Endothelial cell (in vitro differentiated cells): ENCODE measurements around the gene RABGGTA. TPM values are rescaled to one million over a fixed set of nuclear protein-coding genes. Genes with fewer than 3 reads are reported as not detected.

Source experiments
- DNase-seq: peaks from one replicate; pipeline ENCODE4 v3.0.0; 2021; ENCODE audit warnings: low spot score
- H3K27ac Mint-ChIP-seq: one replicate; pipeline ENCODE4 v1.8.0; 2021; ENCODE audit warnings: mixed read lengths, inconsistent platforms; ENCODE audit not compliant: unreplicated experiment
- H3K27me3 Mint-ChIP-seq: one replicate; pipeline ENCODE4 v1.8.0; 2021; ENCODE audit warnings: mild to moderate bottlenecking, moderate library complexity, mixed read lengths, inconsistent platforms; ENCODE audit not compliant: unreplicated experiment
- H3K36me3 Mint-ChIP-seq: one replicate; pipeline ENCODE4 v1.8.0; 2021; ENCODE audit warnings: mild to moderate bottlenecking, low read depth, mixed read lengths, inconsistent platforms; ENCODE audit not compliant: unreplicated experiment
- H3K4me1 Mint-ChIP-seq: one replicate; pipeline ENCODE4 v1.8.0; 2021; ENCODE audit warnings: mild to moderate bottlenecking, mixed read lengths, inconsistent platforms; ENCODE audit not compliant: unreplicated experiment
- H3K4me3 Mint-ChIP-seq: one replicate; pipeline ENCODE4 v1.8.0; 2021; ENCODE audit warnings: mild to moderate bottlenecking, mixed read lengths, inconsistent platforms; ENCODE audit not compliant: unreplicated experiment
- H3K9me3 Mint-ChIP-seq: one replicate; pipeline ENCODE4 v1.8.0; 2021; ENCODE audit warnings: mixed read lengths, inconsistent platforms; ENCODE audit not compliant: unreplicated experiment
- total RNA-seq: library from RNA; stranded (reverse); fragmentation: NEBNext Ultra II Directional; extraction: Animal tissue kit (Norgen Biotek cat#: 25700); gene quantifications from one replicate; pipeline ENCODE4 v1.2.1, GENCODE V29; 2021; ENCODE audit not compliant: unreplicated experiment
- TF ChIP-seq, protein P1 (sequence below): fragments of 200-600 bp; sonication (generic); IDR thresholded peaks from one replicate; pipeline ENCODE4 v1.5.0; 2021; ENCODE audit warnings: antibody characterized with exemption; ENCODE audit not compliant: unreplicated experiment

The RABGGTA gene
- total RNA-seq, 1 donor from 2014 or later: 17.7 TPM

DNA sequence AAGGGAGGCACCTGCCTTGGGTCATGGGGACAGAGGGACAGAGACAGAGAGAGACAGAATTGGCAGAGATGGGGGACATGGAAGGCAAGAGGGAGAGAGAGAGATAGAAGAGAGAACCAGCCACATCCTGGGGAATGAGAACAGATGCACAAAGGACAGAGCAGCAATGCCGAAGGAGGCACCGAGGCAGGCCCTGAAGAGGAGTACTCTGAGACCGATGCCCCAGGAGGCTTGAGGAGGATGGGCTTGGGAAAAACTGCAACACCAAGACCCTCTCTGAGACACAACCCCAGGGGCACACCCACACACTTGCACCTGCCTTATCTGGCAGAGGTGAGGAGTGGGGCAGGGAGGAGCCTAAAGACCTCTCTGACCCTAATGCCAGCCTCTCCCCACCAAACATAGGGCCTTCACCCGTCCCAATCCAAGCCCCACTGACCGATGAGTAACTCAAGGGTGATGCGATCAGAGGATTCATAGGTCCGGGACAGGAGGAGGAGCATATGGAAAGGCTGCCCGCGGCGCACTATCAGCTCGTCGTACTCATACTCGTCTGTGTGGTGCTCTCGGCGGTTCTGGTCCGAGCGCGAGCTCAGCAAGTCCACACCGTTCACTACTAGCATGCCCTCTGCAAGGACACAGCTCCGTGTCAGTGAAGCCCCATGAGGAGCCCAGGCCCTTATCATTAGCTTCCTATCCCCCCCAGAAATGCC is 10.0 kb downstream of the RABGGTA start:
- Mint-ChIP-seq H3K27me3 (peaks cover 8% of the 10 kb centered on the region), H3K4me1 (peaks cover 7% of the 10 kb centered on the region), H3K4me3 (no peak overlapping the region), H3K36me3 (no peaks in the 10 kb centered on the region), H3K27ac (peak overlapping the region; percentile 22), H3K9me3 (no peaks in the 10 kb centered on the region)
- DNase-seq: no peak
- TF ChIP-seq, protein P1, sequence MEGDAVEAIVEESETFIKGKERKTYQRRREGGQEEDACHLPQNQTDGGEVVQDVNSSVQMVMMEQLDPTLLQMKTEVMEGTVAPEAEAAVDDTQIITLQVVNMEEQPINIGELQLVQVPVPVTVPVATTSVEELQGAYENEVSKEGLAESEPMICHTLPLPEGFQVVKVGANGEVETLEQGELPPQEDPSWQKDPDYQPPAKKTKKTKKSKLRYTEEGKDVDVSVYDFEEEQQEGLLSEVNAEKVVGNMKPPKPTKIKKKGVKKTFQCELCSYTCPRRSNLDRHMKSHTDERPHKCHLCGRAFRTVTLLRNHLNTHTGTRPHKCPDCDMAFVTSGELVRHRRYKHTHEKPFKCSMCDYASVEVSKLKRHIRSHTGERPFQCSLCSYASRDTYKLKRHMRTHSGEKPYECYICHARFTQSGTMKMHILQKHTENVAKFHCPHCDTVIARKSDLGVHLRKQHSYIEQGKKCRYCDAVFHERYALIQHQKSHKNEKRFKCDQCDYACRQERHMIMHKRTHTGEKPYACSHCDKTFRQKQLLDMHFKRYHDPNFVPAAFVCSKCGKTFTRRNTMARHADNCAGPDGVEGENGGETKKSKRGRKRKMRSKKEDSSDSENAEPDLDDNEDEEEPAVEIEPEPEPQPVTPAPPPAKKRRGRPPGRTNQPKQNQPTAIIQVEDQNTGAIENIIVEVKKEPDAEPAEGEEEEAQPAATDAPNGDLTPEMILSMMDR: no peak

- no peak for DNase-seq
- Mint-ChIP-seq H3K4me3 (no peak overlapping the region), H3K27me3 (peaks cover 8% of the 10 kb centered on the region), H3K36me3 (no peaks in the 10 kb centered on the region), H3K4me1 (peaks cover 9% of the 10 kb centered on the region), H3K9me3 (no peaks in the 10 kb centered on the region), H3K27ac (peak overlapping the region; percentile 22)
- TF ChIP-seq, protein P1: no peak
These were observed 10.6 kb downstream of the RABGGTA start for GRCh38 chr14:24260780-24261157.

DNA sequence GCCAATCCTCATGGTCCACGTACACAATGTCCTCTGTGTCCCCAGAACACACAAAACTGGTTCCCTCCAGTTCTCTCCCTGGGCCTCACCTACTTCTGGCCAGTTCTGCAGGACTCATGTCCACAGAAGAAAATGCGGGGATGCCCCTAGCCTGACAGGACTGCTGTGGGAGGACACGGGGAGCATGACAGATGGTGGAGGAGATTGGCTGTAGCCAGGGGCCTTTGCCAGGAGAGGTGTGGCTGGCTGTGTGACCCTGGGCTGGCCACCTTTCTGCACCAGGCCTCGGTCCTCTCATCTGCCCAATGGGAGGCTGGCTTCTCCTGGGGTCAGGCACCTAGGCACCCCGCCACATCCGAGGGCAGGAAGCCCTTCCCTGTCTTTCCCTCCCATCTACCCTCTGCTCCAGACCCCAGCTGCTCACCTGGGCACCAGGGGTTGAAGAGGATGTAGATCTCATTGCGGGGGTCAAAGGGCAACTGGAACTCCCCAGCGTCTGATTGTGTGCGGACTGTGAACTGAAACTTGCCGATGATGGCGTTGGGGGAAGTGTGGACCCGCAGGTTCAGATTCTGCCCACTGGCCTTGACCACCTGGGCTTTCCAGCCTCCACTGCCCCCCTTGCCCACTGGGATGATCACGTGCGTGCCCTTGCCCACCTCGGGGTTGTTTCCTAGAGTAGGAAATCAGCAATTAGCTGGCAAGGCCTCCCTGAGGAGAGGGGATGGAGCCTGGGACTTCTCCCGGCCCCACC is 11.2 kb downstream of the RABGGTA start:
- H3K4me1 Mint-ChIP-seq: peaks cover 9% of the 10 kb centered on the region
- DNase-seq: no peak
- peaks cover 8% of the 10 kb centered on the region for H3K27me3 Mint-ChIP-seq
- no peaks in the 10 kb centered on the region for H3K36me3 Mint-ChIP-seq
- TF ChIP-seq, protein P1: no peak
- no peaks in the 10 kb centered on the region for H3K9me3 Mint-ChIP-seq
- peak overlapping the region; percentile 30 for H3K27ac Mint-ChIP-seq
- no peak overlapping the region for H3K4me3 Mint-ChIP-seq

- Mint-ChIP-seq H3K27me3 (peaks cover 8% of the 10 kb centered on the region), H3K4me1 (peaks cover 9% of the 10 kb centered on the region), H3K9me3 (no peaks in the 10 kb centered on the region), H3K4me3 (no peak overlapping the region), H3K27ac (peak overlapping the region; percentile 30), H3K36me3 (no peaks in the 10 kb centered on the region)
- DNase-seq: no peak
- TF ChIP-seq, protein P1: no peak
These were observed 11.9 kb downstream of the RABGGTA start for GRCh38 chr14:24259282-24260025.
